Epithelial cell of proximal tubule (primary cell): ENCODE measurements around the gene TINAGL1. TPM values are rescaled to one million over a fixed set of nuclear protein-coding genes. Genes with fewer than 3 reads are reported as not detected.
A peak's percentile ranks its signal among the peaks of the same experiment; 100 is the strongest.
"Not testable (repeated sequence)": the region's sequence is repeated elsewhere in the genome, so short reads cannot be mapped to it uniquely, and the experiment has no call there.

ENCODE experiments used
- DNase-seq: peaks from one replicate; pipeline ENCODE4 v3.0.0-alpha.2; 2011; ENCODE audit warnings: low read depth
- H3K4me3 ChIP-seq: 2 replicates; pipeline ENCODE4 v1.5.1; 2011; ENCODE audit warnings: low read depth, mild to moderate bottlenecking, low read length
- total RNA-seq: library from RNA; depleted of rRNA; stranded (reverse); fragments of >200 nt; gene quantifications from 2 replicates; pipeline ENCODE4 v1.2.3, GENCODE V29; 2015
- TF ChIP-seq, protein P1 (sequence below): conservative IDR thresholded peaks from 2 replicates; pipeline ENCODE4 v1.5.1; 2012; ENCODE audit warnings: low read depth, mild to moderate bottlenecking, low read length

The TINAGL1 gene
- total RNA-seq, 1 donor from 2014 or later, result 230 TPM

DNA sequence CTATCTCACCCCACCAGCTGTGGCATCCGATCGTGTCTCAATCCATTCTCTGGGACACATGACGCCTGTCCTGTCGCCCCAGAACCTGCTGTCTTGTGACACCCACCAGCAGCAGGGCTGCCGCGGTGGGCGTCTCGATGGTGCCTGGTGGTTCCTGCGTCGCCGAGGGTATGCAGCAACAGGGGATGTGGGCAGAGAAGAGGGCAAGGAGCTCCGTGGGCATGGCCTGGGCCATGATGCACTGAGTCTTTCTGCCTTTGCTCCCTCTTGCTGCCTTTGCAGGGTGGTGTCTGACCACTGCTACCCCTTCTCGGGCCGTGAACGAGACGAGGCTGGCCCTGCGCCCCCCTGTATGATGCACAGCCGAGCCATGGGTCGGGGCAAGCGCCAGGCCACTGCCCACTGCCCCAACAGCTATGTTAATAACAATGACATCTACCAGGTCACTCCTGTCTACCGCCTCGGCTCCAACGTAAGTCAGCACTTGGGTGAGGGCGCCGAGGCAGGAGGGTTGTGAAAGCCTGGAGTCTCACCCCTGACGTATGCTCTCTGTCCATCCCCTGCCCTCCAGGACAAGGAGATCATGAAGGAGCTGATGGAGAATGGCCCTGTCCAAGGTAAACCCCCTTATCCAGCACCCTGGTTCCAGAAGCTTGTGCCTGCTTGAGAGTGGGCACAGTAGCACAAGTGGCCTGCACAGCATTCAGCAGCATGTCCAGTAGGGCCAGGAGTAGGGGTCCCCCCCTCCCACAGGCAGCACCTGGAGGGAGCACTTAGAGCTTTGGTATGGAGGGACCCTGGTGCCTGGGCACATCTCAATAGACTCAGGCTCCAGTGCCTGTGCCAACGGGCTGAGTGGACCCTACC is 8.8 kb downstream of the TINAGL1 start:
- no peak for DNase-seq
- no peak overlapping the region for H3K4me3 ChIP-seq
- TF ChIP-seq, protein P1, sequence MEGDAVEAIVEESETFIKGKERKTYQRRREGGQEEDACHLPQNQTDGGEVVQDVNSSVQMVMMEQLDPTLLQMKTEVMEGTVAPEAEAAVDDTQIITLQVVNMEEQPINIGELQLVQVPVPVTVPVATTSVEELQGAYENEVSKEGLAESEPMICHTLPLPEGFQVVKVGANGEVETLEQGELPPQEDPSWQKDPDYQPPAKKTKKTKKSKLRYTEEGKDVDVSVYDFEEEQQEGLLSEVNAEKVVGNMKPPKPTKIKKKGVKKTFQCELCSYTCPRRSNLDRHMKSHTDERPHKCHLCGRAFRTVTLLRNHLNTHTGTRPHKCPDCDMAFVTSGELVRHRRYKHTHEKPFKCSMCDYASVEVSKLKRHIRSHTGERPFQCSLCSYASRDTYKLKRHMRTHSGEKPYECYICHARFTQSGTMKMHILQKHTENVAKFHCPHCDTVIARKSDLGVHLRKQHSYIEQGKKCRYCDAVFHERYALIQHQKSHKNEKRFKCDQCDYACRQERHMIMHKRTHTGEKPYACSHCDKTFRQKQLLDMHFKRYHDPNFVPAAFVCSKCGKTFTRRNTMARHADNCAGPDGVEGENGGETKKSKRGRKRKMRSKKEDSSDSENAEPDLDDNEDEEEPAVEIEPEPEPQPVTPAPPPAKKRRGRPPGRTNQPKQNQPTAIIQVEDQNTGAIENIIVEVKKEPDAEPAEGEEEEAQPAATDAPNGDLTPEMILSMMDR, result no peak

DNA sequence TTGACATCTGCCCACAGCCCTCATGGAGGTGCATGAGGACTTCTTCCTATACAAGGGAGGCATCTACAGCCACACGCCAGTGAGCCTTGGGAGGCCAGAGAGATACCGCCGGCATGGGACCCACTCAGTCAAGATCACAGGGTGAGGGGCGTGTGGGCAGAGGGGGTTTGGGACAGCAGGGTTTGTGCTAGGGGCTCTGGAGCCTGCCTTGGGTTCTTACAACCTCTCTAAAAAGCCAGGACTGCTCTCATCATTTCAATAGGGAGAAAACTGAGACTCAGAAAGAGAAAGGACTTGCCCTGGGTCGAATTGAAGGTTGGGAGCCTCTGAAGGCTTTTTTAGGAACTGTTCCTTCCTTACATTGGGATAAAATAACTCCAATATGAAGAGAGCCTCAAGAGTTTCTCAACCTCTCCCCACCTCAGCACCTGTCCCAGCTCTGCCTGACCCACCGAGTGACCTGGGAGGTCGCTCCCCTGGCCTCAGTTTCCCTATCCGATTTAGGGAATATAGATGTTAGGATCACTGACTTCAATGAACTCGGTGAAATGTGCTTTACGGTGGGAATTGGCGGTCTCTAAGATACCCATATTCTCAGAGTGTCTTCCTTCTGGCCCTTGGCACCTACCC is 9.5 kb downstream of the TINAGL1 start:
- no peak overlapping the region for H3K4me3 ChIP-seq
- DNase-seq, result no peak
- TF ChIP-seq, protein P1, result no peak

DNA sequence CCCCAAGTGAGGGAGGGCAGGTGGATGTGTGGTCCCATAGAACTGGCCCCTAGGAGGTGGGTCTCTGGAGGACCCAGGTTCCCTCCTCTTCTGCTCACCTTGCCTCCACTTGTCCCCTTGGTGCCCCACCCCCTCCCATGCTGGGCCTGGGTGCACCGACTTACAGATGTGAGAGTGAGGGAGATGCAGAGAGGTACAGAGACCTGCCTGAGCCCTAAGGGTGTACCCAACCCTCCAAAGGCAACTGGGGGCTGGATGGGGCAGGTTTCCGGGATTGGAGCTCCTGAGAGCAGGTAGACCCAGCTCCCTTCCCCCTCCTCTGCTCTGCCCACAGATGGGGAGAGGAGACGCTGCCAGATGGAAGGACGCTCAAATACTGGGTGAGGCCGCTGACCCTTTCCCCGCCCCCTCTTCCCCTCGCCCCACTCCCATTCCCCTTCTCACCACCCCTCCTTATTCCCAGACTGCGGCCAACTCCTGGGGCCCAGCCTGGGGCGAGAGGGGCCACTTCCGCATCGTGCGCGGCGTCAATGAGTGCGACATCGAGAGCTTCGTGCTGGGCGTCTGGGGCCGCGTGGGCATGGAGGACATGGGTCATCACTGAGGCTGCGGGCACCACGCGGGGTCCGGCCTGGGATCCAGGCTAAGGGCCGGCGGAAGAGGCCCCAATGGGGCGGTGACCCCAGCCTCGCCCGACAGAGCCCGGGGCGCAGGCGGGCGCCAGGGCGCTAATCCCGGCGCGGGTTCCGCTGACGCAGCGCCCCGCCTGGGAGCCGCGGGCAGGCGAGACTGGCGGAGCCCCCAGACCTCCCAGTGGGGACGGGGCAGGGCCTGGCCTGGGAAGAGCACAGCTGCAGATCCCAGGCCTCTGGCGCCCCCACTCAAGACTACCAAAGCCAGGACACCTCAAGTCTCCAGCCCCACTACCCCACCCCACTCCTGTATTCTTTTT is 10.3 kb downstream of the TINAGL1 start:
- TF ChIP-seq, protein P1, result no peak
- no peak overlapping the region for H3K4me3 ChIP-seq
- no peak for DNase-seq

DNA sequence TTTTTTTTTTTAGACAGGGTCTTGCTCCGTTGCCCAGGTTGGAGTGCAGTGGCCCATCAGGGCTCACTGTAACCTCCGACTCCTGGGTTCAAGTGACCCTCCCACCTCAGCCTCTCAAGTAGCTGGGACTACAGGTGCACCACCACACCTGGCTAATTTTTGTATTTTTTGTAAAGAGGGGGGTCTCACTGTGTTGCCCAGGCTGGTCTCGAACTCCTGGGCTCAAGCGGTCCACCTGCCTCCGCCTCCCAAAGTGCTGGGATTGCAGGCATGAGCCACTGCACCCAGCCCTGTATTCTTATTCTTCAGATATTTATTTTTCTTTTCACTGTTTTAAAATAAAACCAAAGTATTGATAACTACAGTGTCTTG is 11.0 kb downstream of the TINAGL1 start:
- not testable (repeated sequence) for DNase-seq, H3K4me3 ChIP-seq

DNA sequence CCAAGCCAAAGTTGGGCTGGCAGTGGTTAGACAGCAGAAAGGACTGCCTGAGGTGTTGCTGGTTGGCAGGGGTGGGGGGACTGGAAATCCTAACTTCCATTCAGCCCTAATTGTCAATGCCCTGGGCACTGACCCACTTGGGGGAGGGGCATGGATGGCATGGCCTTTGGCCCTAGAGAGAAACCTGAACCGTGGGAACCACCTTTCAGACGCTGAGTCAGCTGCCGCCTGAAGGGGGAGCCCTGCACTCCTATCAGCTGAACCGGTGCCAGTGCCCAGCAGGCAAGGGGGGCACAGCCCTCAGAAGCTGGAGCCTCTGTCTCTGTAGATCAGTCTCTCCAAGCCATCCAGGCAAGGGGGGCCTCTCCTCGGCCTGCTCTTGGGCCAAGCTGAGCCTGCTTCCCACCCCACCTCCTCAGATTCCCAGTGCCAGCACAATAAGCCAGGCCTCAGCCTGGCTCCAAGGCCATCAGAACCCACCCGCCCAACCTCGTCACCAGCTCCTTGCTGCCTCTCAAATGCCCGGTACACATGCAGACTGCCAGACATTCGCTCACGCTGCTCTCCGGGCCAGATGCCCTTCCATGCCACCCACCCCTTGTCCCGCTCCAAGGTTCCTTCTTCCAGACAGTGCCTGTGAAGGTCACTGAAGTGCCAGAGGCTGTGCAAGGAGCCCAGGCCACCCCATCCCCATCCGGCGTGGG is 11.6 kb downstream of the TINAGL1 start:
- DNase-seq, result no peak
- no peak overlapping the region for H3K4me3 ChIP-seq
- TF ChIP-seq, protein P1, result peak; percentile 80

DNA sequence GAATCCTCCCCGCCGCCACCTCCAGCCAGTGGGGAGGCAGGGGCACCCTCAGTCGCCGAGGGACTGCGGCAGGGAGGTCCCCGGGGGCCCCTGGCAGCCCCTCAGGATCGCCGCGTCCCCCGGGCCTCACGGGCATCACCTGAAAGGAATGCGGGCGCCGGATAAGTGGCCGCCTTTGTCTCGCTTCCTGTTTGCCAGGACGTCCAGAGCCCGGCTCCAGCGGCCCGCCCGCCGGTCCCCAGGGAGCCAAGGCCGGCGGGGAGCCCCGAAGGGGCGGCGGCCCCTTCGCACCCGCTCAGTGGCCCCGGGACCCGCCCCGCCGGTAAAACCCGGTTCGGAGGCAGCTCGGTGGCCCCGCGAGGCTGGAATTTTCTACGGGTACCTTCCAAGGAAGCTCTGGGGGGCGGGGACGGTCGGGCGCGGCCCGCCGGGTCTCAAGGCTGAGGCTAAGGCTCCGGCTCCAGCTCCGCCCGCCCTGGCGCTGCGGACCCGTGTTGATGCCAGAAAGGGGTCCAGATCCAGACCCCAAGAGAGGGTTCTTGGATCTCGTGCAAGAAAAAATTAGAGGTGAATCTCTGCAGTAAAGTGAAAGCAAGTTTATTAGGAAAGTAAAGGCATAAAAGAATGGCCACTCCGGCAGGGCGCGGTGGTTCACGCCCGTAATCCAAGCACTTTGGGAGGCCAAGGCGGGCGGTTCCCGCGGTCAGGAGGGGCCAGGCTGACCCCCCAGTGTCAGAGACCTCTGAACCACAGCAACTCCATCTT is 12.6 kb downstream of the TINAGL1 start:
- no peak for DNase-seq
- TF ChIP-seq, protein P1, result no peak
- peak overlapping the region; percentile 14 for H3K4me3 ChIP-seq
